Karpas-422 (cell line): Measurements from ENCODE around the gene EDC4. TPM values are rescaled to one million over a fixed set of nuclear protein-coding genes. Genes with fewer than 3 reads are reported as not detected.
"Not testable (repeated sequence)": the region's sequence is repeated elsewhere in the genome, so short reads cannot be mapped to it uniquely, and the experiment has no call there.

Source experiments
- DNase-seq: peaks from one replicate; pipeline ENCODE4 v3.0.0-alpha.2; 2015
- H2AFZ ChIP-seq: fragments of 200-600 bp; sonication (generic); 2 replicates; pipeline ENCODE4 v1.6.1; 2014; ENCODE audit warnings: antibody characterized with exemption, low read length, mixed read lengths
- H3K27ac ChIP-seq: fragments of 200-600 bp; sonication (generic); 2 replicates; pipeline ENCODE4 v1.5.1; 2014; ENCODE audit warnings: mild to moderate bottlenecking, low read length, moderate library complexity
- H3K27me3 ChIP-seq: fragments of 200-600 bp; sonication (generic); 2 replicates; pipeline ENCODE4 v1.6.1; 2014; ENCODE audit warnings: low read length, mixed read lengths
- H3K36me3 ChIP-seq: fragments of 200-600 bp; sonication (generic); 2 replicates; pipeline ENCODE4 v1.6.1; 2014; ENCODE audit warnings: low read length, mixed read lengths; ENCODE audit not compliant: insufficient read depth
- H3K4me1 ChIP-seq: fragments of 200-600 bp; sonication (generic); 2 replicates; pipeline ENCODE4 v1.6.1; 2014; ENCODE audit warnings: mild to moderate bottlenecking, low read length, mixed read lengths
- H3K4me2 ChIP-seq: fragments of 200-600 bp; sonication (generic); 2 replicates; pipeline ENCODE4 v1.6.1; 2014; ENCODE audit warnings: low read length, low read depth, mild to moderate bottlenecking; ENCODE audit not compliant: poor library complexity, severe bottlenecking
- H3K4me3 ChIP-seq: fragments of 200-600 bp; sonication (generic); 2 replicates; pipeline ENCODE4 v1.5.1; 2014; ENCODE audit warnings: mild to moderate bottlenecking, antibody characterized with exemption, low read length, mixed read lengths
- H3K79me2 ChIP-seq: fragments of 200-600 bp; sonication (generic); 2 replicates; pipeline ENCODE4 v1.6.1; 2014; ENCODE audit warnings: mild to moderate bottlenecking, low read length, mixed read lengths
- H3K9ac ChIP-seq: fragments of 200-600 bp; sonication (generic); 2 replicates; pipeline ENCODE4 v1.6.0; 2014; ENCODE audit warnings: low read length
- H3K9me2 ChIP-seq: fragments of 200-600 bp; sonication (generic), shearing (Covaris generic); replicated peaks from 2 replicates; pipeline ENCODE4 v1.6.0; 2014; ENCODE audit warnings: mild to moderate bottlenecking, low read length, moderate library complexity; ENCODE audit not compliant: insufficient read depth
- H3K9me3 ChIP-seq: fragments of 300-700, 200-600 bp; sonication (generic); 2 replicates; pipeline ENCODE4 v1.6.1; 2014; ENCODE audit warnings: low read length, mixed read lengths
- H4K20me1 ChIP-seq: fragments of 200-600 bp; sonication (generic); 2 replicates; pipeline ENCODE4 v1.6.1; 2014; ENCODE audit warnings: mild to moderate bottlenecking, antibody characterized with exemption, low read length, low read depth; ENCODE audit not compliant: insufficient read depth
- total RNA-seq: library from RNA; depleted of rRNA; stranded (reverse); fragments of >200 nt; shearing (Covaris generic); gene quantifications from 2 replicates; pipeline ENCODE4 v1.2.3, GENCODE V29; 2014; ENCODE audit warnings: low replicate concordance

EDC4 gene
- total RNA-seq, 1 experiment from 2014 or later = 52.1 TPM

- Histone ChIP-seq H3K4me2 (no peak overlapping the region), H3K27me3 (no peaks in the 10 kb centered on the region), H3K36me3 (no peaks in the 10 kb centered on the region), H3K9ac (no peak overlapping the region), H3K4me3 (no peak overlapping the region), H3K4me1 (peaks cover 3% of the 10 kb centered on the region), H4K20me1 (no peaks in the 10 kb centered on the region), H3K9me3 (no peaks in the 10 kb centered on the region), H3K79me2 (peaks cover 14% of the 10 kb centered on the region; the same call in 1 of the 2 replicates), H3K9me2 (no peaks in the 10 kb centered on the region), H3K27ac (no peak overlapping the region), H2AFZ (no peak overlapping the region)
- DNase-seq = no peak
Observed at GRCh38 chr16:67914758-67915495, 42.1 kb downstream of the EDC4 start.

- not testable (repeated sequence) for H2AFZ ChIP-seq, H3K4me1 ChIP-seq, H4K20me1 ChIP-seq, H3K27ac ChIP-seq, H3K4me2 ChIP-seq, H3K9me2 ChIP-seq, H3K4me3 ChIP-seq, DNase-seq, H3K36me3 ChIP-seq, H3K27me3 ChIP-seq, H3K9ac ChIP-seq, H3K9me3 ChIP-seq
- H3K79me2 ChIP-seq = peaks cover 16% of the 10 kb centered on the region; the same call in 1 of the 2 replicates
Observed at GRCh38 chr16:67915496-67915769, 42.6 kb downstream of the EDC4 start.

- Histone ChIP-seq H3K4me2 (no peak overlapping the region), H4K20me1 (no peaks in the 10 kb centered on the region)
Observed at GRCh38 chr16:67915831-67916723, 43.2 kb downstream of the EDC4 start.

GRCh38 chr16:67917140-67917851 is 44.4 kb downstream of the EDC4 start:
- Histone ChIP-seq H3K36me3 (no peaks in the 10 kb centered on the region), H2AFZ (no peak overlapping the region), H3K9me2 (no peaks in the 10 kb centered on the region), H3K9me3 (no peaks in the 10 kb centered on the region), H3K4me2 (no peak overlapping the region), H3K4me1 (no peaks in the 10 kb centered on the region), H3K4me3 (no peak overlapping the region), H3K27ac (no peak overlapping the region), H4K20me1 (no peaks in the 10 kb centered on the region), H3K27me3 (no peaks in the 10 kb centered on the region), H3K9ac (no peak overlapping the region), H3K79me2 (peaks cover 15% of the 10 kb centered on the region; the same call in 1 of the 2 replicates)
- no peak for DNase-seq

More at GRCh38 chr16:67915831-67916723, 43.2 kb downstream of the EDC4 start:
- H3K27me3 ChIP-seq = no peaks in the 10 kb centered on the region
- no peak overlapping the region for H2AFZ ChIP-seq
- no peaks in the 10 kb centered on the region for H3K9me2 ChIP-seq
- H3K79me2 ChIP-seq = peaks cover 19% of the 10 kb centered on the region; the same call in 1 of the 2 replicates
- H3K4me3 ChIP-seq = no peak overlapping the region
- no peaks in the 10 kb centered on the region for H3K36me3 ChIP-seq
- H3K4me1 ChIP-seq = no peaks in the 10 kb centered on the region
- no peak overlapping the region for H3K9ac ChIP-seq
- DNase-seq = no peak
- H3K9me3 ChIP-seq = no peaks in the 10 kb centered on the region
- no peak overlapping the region for H3K27ac ChIP-seq

- H3K27ac ChIP-seq = no peak overlapping the region
- no peaks in the 10 kb centered on the region for H3K4me1 ChIP-seq
- no peaks in the 10 kb centered on the region for H3K9me2 ChIP-seq
- DNase-seq = no peak
- H3K79me2 ChIP-seq = peaks cover 15% of the 10 kb centered on the region; the same call in 1 of the 2 replicates
- no peak overlapping the region for H3K4me2 ChIP-seq
- H3K4me3 ChIP-seq = no peak overlapping the region
- H3K36me3 ChIP-seq = no peaks in the 10 kb centered on the region
- no peaks in the 10 kb centered on the region for H4K20me1 ChIP-seq
- no peak overlapping the region for H3K9ac ChIP-seq
- no peaks in the 10 kb centered on the region for H3K27me3 ChIP-seq
- no peaks in the 10 kb centered on the region for H3K9me3 ChIP-seq
- H2AFZ ChIP-seq = no peak overlapping the region
Observed at GRCh38 chr16:67917852-67918236, 45.0 kb downstream of the EDC4 start.

GRCh38 chr16:67919622-67920221 is 46.9 kb downstream of the EDC4 start:
- no peaks in the 10 kb centered on the region for H3K4me1 ChIP-seq
- peaks cover 15% of the 10 kb centered on the region; the same call in 1 of the 2 replicates for H3K79me2 ChIP-seq
- no peaks in the 10 kb centered on the region for H3K27me3 ChIP-seq
- no peak overlapping the region for H3K4me3 ChIP-seq
- DNase-seq = peak; percentile 67
- H3K9me2 ChIP-seq = no peaks in the 10 kb centered on the region
- no peaks in the 10 kb centered on the region for H3K9me3 ChIP-seq
- no peak overlapping the region for H2AFZ ChIP-seq
- no peak overlapping the region for H3K9ac ChIP-seq
- no peaks in the 10 kb centered on the region for H4K20me1 ChIP-seq
- no peak overlapping the region for H3K4me2 ChIP-seq
- H3K36me3 ChIP-seq = no peaks in the 10 kb centered on the region
- H3K27ac ChIP-seq = no peak overlapping the region

GRCh38 chr16:67922221-67922620 is 49.4 kb downstream of the EDC4 start:
- Histone ChIP-seq H3K9me3 (no peaks in the 10 kb centered on the region), H3K27me3 (no peaks in the 10 kb centered on the region), H4K20me1 (no peaks in the 10 kb centered on the region), H3K79me2 (peaks cover 8% of the 10 kb centered on the region; the same call in 1 of the 2 replicates), H3K9ac (no peak overlapping the region), H3K4me3 (no peak overlapping the region), H3K36me3 (no peaks in the 10 kb centered on the region), H3K4me2 (no peak overlapping the region), H3K4me1 (peaks cover 12% of the 10 kb centered on the region), H2AFZ (no peak overlapping the region), H3K27ac (no peak overlapping the region), H3K9me2 (no peaks in the 10 kb centered on the region)
- no peak for DNase-seq
